Right lobe of liver (tissue), 6 donors: ENCODE results near the gene FLT1. TPM values are rescaled to one million over a fixed set of nuclear protein-coding genes. Genes with fewer than 3 reads are reported as not detected.

Experiments used
- ATAC-seq, 4 donors: fragments of 200-7000 bp; cut with Tn5 transposase; one replicate each; pipeline ENCODE4 v1.9.1; 2020; ENCODE audit warnings: mild to moderate bottlenecking in 4 of 4, moderate library complexity in 4 of 4
- DNase-seq, 3 donors: peaks; one replicate each; pipeline ENCODE4 v3.0.0-alpha.2; 2020
- H3K27ac ChIP-seq, 3 donors: fragments of 200-600 bp; one replicate each; pipeline ENCODE4 v1.8.0; 2022
- H3K27me3 ChIP-seq, 2 donors: fragments of 200-600 bp; one replicate each; pipeline ENCODE4 v1.8.0; 2022
- H3K36me3 ChIP-seq, 4 donors: fragments of 200-600 bp; sonication (generic) in 1 of 4; one replicate each; pipeline versions ENCODE4 v1.5.1 to v1.8.0; 2017 to 2022; ENCODE audit warnings: control low read depth in 1 of 4
- H3K4me1 ChIP-seq, 4 donors: fragments of 200-600 bp; sonication (generic) in 1 of 4; one replicate each; pipeline versions ENCODE4 v1.5.1 to v1.8.0; 2017 to 2022; ENCODE audit warnings: control low read depth in 1 of 4
- H3K4me3 ChIP-seq, 3 donors: fragments of 200-600 bp; one replicate each; pipeline ENCODE4 v1.8.0; 2022
- H3K9me3 ChIP-seq, 4 donors: fragments of 200-600 bp; sonication (generic) in 1 of 4; one replicate each; pipeline versions ENCODE4 v1.5.1 to v1.8.0; 2017 to 2022; ENCODE audit warnings: control low read depth in 1 of 4
- POLR2A ChIP-seq: fragments of 450-650 bp; IDR thresholded peaks from one replicate; pipeline ENCODE4 v1.6.1; 2017; ENCODE audit warnings: antibody characterized with exemption, mild to moderate bottlenecking
- WGBS: methylation state at CpG from one replicate; pipeline ENCODE4 v1.1.6; 2018; ENCODE audit warnings: low coverage, low lambda C conversion rate; ENCODE audit not compliant: insufficient coverage; ENCODE audit errors: missing lambda C conversion rate; 5-methylcytosine and 5-hydroxymethylcytosine counted together
- intact Hi-C, 2 donors: fragments of 100-400 bp; cut with DNase I; formaldehyde crosslinking; loops; one replicate each; pipeline versions ENCODE4 v1.11.2 to v1.14.1; 2022
- total RNA-seq, 6 experiments: library from RNA; depleted of rRNA in 2 of 6; stranded (reverse); fragments of >200 nt in 2 of 6; fragmentation: NEBNext Ultra II Directional in 3 of 6; extraction: Animal tissue kit (Norgen Biotek cat#: 25700) in 3 of 6; gene quantifications; one replicate each; pipeline versions ENCODE4 v1.1.0 to v1.2.4, GENCODE V29; 2016 to 2023
- TF ChIP-seq, protein P1 (sequence below), 4 donors: fragments of 200-600 bp in 3 of 4; fragments of 450-650 bp in 1 of 4; IDR thresholded peaks; one replicate each; pipeline versions ENCODE4 v1.5.1 to v1.8.0; 2016 to 2022; ENCODE audit warnings: antibody characterized with exemption in 4 of 4, mild to moderate bottlenecking in 2 of 4
- donor health status: DM: no; HTN: yes; CAD: no.
- donor health status: DM: no; HTN: no; CAD: no.
- donor health status: DM: no; HTN: no; CAD: no.
- donor health status: DM: no; HTN: yes; CAD: no.
- donor health status: DM: no; HTN: yes; CAD: no.

FLT1 gene
- total RNA-seq, 6 experiments from 2014 or later, result 10.6 to 66.4 (median 20.5) TPM

DNA sequence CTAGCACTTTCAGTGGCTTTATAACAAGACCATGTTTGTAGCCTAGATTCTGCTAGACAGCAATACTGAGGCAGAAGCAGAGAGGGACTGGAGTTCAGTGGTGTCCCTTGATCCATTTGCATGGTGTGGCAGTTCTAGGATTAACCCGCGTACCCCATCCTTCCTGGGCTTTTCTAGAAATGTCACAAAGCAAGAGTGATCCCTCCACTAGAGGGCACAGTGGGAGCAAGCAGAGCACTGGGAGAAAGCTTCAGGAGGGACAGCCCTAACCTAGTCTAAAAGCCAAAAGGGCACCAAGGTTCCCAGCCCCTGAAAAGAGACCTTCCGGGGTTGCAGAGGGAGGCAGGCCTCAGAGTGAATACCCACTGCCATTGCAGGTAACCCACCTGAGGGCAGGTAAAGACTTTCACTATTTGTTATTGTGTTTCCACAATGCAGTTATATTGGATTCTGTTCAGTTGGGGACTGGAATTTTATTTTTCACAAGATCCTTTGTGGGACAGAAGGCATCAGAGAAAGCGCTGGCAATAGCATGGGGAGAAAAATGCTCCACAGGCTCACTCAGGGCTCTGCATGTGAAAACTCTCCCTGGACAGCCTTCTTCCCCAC is 170.6 kb downstream of the FLT1 start:
- DNase-seq, result peak in 1 of 3 donors; percentile 57
- Histone ChIP-seq H3K27ac (no peak overlapping the region), H3K4me3 (no peak overlapping the region), H3K36me3 (no peaks in the 10 kb centered on the region), H3K27me3 (no peaks in the 10 kb centered on the region), H3K4me1 (no peaks in the 10 kb centered on the region), H3K9me3 (no peaks in the 10 kb centered on the region)
- TF ChIP-seq, protein P1, sequence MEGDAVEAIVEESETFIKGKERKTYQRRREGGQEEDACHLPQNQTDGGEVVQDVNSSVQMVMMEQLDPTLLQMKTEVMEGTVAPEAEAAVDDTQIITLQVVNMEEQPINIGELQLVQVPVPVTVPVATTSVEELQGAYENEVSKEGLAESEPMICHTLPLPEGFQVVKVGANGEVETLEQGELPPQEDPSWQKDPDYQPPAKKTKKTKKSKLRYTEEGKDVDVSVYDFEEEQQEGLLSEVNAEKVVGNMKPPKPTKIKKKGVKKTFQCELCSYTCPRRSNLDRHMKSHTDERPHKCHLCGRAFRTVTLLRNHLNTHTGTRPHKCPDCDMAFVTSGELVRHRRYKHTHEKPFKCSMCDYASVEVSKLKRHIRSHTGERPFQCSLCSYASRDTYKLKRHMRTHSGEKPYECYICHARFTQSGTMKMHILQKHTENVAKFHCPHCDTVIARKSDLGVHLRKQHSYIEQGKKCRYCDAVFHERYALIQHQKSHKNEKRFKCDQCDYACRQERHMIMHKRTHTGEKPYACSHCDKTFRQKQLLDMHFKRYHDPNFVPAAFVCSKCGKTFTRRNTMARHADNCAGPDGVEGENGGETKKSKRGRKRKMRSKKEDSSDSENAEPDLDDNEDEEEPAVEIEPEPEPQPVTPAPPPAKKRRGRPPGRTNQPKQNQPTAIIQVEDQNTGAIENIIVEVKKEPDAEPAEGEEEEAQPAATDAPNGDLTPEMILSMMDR (IDR thresholded peaks at IDR 0.05), result peak; percentile 74 to 82 (median 76)
- TF ChIP-seq POLR2A, result no peak
- WGBS, result 2% methylated on average over 3 of the region's 4 CpGs
- ATAC-seq, result peak; percentile 87 to 92 (median 90)
- intact Hi-C loops, result no loop called here

DNA sequence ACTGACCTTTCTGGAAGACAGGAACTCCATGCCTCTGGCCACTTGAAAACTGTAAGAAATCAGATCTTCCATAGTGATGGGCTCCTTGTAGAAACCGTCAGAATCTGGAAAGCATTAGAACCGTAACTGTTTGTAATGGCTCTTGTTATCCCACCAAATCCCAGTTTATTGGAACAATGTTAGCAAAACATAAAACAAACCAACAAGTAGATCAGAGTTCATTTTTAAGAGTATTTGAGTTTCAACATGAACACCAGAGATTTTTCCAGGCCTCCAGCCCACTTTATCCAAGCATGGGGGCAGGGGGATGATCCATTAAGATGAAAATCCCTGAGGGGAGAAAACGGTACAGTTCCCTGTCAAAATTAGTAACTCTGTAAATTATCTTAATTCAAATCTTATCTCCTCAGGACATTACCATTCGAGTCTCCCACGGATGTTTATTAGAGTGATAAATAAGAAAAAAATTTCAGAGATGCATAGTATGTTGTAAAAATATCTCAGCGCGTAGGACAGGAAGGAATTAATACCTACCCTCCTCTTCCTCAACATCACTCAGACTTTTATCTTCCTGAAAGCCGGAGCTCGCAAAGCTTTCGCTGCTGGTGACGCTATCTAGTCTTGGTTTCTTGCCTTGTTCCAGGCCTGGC is 172.5 kb downstream of the FLT1 start:
- intact Hi-C loops, result no loop called here
- ATAC-seq, result no peak
- 64% methylated on average over 11 of the region's 11 CpGs for WGBS
- no peak for TF ChIP-seq POLR2A
- TF ChIP-seq, protein P1 (IDR thresholded peaks at IDR 0.05), result no peak
- Histone ChIP-seq H3K36me3 (no peaks in the 10 kb centered on the region), H3K4me3 (no peak overlapping the region), H3K4me1 (no peaks in the 10 kb centered on the region), H3K27me3 (no peaks in the 10 kb centered on the region), H3K27ac (no peak overlapping the region), H3K9me3 (no peaks in the 10 kb centered on the region)
- no peak for DNase-seq

DNA sequence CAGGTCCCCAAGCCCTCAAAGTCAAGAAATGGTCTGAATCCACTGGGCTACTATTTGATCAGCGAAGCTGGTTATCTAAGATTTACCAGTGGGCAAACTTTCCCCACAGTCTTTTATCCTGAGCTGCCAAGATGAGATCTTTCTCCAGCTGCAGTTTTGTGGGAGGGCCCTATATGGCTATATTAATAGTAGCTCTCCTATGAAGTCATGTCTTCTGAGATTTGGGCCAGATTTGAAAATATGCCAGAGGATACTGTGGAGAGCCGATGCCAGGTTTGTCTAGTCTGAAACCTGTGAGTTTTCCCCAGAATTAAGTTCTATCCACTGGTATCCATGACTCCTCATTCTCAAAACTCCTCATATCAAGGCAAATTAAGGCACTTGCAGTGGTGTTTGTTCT is 173.2 kb downstream of the FLT1 start:
- H3K27ac ChIP-seq, result no peak overlapping the region
- no peaks in the 10 kb centered on the region for H3K4me1 ChIP-seq
- 70% methylated on average over 1 of the region's 2 CpGs for WGBS
- intact Hi-C loops, result no loop called here
- H3K27me3 ChIP-seq, result no peaks in the 10 kb centered on the region
- DNase-seq (no peak), ATAC-seq (no peak)
- no peaks in the 10 kb centered on the region for H3K9me3 ChIP-seq
- TF ChIP-seq, protein P1 (IDR thresholded peaks at IDR 0.05), result no peak
- no peak for TF ChIP-seq POLR2A
- no peak overlapping the region for H3K4me3 ChIP-seq
- no peaks in the 10 kb centered on the region for H3K36me3 ChIP-seq

DNA sequence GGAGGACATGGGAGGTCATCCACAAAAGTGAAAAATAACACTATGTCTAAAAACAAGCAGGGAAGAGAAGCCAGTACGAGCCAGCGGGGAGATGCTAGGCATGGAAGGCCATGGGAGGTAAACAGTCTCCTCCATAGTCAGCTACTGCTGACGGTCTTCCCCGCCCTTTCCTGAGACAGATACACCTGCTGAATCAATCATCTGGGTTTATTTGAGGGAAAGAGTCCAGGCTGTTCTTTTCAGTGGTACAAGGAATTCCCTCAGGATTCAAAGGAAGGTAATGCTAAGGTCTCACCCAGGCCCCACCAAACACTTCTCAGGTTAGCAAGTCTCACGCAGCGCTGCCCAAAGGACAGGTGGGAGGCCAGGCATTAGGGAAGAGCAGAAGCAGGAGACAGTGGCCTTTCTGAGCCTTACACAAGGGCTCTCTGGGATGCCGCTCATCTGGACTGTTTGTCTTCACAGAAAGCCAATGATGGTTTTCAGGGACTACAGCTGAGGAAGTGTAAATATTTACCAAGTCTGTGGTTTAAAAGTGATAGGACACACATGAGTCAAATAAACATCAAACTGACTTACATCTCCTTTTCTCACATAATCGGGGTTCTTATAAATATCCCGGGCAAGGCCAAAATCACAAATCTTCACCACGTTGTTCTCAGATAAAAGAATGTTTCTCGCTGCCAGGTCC is 173.9 kb downstream of the FLT1 start:
- 40% methylated on average over 10 of the region's 11 CpGs for WGBS
- intact Hi-C loops, result no loop called here

More for the DNA sequence above, 173.9 kb downstream of the FLT1 start:
- Histone ChIP-seq H3K27ac (no peak overlapping the region), H3K4me1 (no peaks in the 10 kb centered on the region), H3K27me3 (no peaks in the 10 kb centered on the region), H3K4me3 (no peak overlapping the region), H3K9me3 (no peaks in the 10 kb centered on the region), H3K36me3 (no peaks in the 10 kb centered on the region)
- ATAC-seq, result peak; percentile 53 to 67 (median 62)
- no peak for TF ChIP-seq POLR2A
- TF ChIP-seq, protein P1 (IDR thresholded peaks at IDR 0.05), result no peak
- DNase-seq, result no peak
